ENCODE data around the gene NUCB1. TPM values are rescaled to one million over a fixed set of nuclear protein-coding genes. Genes with fewer than 3 reads are reported as not detected.
"Not testable (repeated sequence)": the region's sequence is repeated elsewhere in the genome, so short reads cannot be mapped to it uniquely, and the experiment has no call there.

NUCB1 gene
- total RNA-seq, 4 donors from 2014 or later = 98.5 to 211 (median 173) TPM

- no peak for DNase-seq
- H3K4me3 ChIP-seq = no peak overlapping the region
- H3K9me3 ChIP-seq = no peaks in the 10 kb centered on the region
- no peak overlapping the region for H3K27ac ChIP-seq
- intact Hi-C loops (cut with DNase I; ENCODE audit: low total_unique reads) = no loop called here
- TF ChIP-seq POLR2A (IDR thresholded peaks at IDR 0.05) = no peak
- TF ChIP-seq CTCF (IDR thresholded peaks at IDR 0.05) = no peak
- H3K27me3 ChIP-seq = no peaks in the 10 kb centered on the region
- no peaks in the 10 kb centered on the region for H3K36me3 ChIP-seq
- H3K4me1 ChIP-seq = no peaks in the 10 kb centered on the region
These were observed 16.4 kb upstream of the NUCB1 start for GRCh38 chr19:48883726-48884125.

- Histone ChIP-seq H3K27me3 (no peaks in the 10 kb centered on the region), H3K4me3 (no peak overlapping the region), H3K4me1 (no peaks in the 10 kb centered on the region), H3K27ac (no peak overlapping the region), H3K9me3 (no peaks in the 10 kb centered on the region), H3K36me3 (no peaks in the 10 kb centered on the region)
- DNase-seq = no peak
- intact Hi-C loops (cut with DNase I; ENCODE audit: low total_unique reads) = no loop called here
- TF ChIP-seq POLR2A (IDR thresholded peaks at IDR 0.05) = no peak
- TF ChIP-seq CTCF (IDR thresholded peaks at IDR 0.05) = no peak
These were observed 12.1 kb upstream of the NUCB1 start for GRCh38 chr19:48887861-48888612.

DNA sequence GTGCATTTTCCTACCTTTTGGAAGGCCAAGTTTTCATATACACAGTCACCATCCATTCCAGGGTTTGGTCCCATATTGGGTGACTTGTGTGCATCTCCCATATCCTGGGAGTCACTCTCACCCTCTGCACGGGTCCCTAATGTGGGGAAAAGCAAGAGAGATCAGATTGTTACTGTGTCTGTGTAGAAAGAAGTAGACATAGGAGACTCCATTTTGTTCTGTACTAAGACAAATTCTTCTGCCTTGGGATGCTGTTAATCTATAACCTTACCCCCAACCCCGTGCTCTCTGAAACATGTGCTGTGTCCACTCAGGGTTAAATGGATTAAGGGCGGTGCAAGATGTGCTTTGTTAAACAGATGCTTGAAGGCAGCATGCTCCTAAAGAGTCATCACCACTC lies 10.6 kb upstream of the NUCB1 start:
- H3K4me1 ChIP-seq; H3K36me3 ChIP-seq; H3K27me3 ChIP-seq; H3K27ac ChIP-seq; intact Hi-C loops (cut with DNase I; ENCODE audit: low total_unique reads); H3K4me3 ChIP-seq; DNase-seq; H3K9me3 ChIP-seq: not testable (repeated sequence)

DNA sequence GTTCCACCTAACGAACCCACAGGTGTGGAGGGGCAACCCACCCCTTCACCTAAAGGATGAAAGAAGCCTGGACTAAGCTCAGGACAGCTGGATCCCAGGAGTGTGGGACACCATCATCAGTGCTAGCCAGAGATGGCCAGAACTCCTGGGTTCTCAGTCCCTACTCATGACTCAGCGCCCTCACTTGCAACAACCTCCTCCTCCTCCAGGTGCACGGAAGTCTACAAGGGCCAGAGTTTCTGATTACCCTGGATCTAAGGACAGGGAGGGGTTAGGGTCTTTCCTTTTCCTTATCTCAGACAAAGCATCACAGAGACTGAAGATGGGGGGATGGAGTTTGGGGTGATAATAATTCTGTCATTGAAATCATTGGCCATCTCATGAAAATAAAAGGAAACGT lies 9.6 kb upstream of the NUCB1 start:
- no peaks in the 10 kb centered on the region for H3K36me3 ChIP-seq
- intact Hi-C loops (cut with DNase I; ENCODE audit: low total_unique reads) = loop anchor here (10.0 kb wide), 1 partner anchor 74 kb away; the partner anchor contains the start of gene FTL
- no peak for TF ChIP-seq CTCF (IDR thresholded peaks at IDR 0.05)
- TF ChIP-seq POLR2A (IDR thresholded peaks at IDR 0.05) = no peak
- no peaks in the 10 kb centered on the region for H3K9me3 ChIP-seq
- H3K27me3 ChIP-seq = no peaks in the 10 kb centered on the region
- no peak for DNase-seq
- no peak overlapping the region for H3K27ac ChIP-seq
- H3K4me1 ChIP-seq = no peaks in the 10 kb centered on the region
- H3K4me3 ChIP-seq = no peak overlapping the region

DNA sequence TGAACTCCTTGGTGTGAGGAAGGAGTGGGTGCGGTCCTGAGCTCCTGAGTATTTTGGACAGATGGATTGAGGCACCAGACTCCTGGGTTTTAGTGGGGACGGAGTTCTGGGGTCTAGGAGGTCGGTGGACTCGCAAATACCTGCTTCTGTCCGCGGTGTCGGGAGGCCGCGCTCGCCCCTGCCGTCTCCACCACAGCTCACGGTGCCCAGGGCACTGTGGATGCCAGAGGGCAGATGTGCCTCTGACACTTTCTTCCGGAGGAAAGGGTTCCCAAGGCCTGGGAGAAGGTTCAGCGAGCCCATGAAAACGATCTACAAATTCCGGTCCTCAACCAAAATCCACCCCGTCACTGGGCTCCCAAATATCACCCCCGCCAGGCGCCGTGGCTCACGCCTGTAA lies 4.9 kb upstream of the NUCB1 start:
- H3K27me3 ChIP-seq = no peaks in the 10 kb centered on the region
- H3K27ac ChIP-seq = no peak overlapping the region
- no peak overlapping the region for H3K4me3 ChIP-seq
- H3K4me1 ChIP-seq = no peaks in the 10 kb centered on the region
- H3K9me3 ChIP-seq = no peaks in the 10 kb centered on the region
- DNase-seq = no peak
- intact Hi-C loops (cut with DNase I; ENCODE audit: low total_unique reads) = loop anchor here (10.0 kb wide), 1 partner anchor 70 kb away; the partner anchor contains the start of gene FTL
- no peaks in the 10 kb centered on the region for H3K36me3 ChIP-seq
- TF ChIP-seq CTCF (IDR thresholded peaks at IDR 0.05) (no peak), POLR2A (IDR thresholded peaks at IDR 0.05) (no peak)

Measured in uterus (tissue), 4 donors.